KG1 (cell line): ENCODE results near the gene CDT1.
"Not testable (repeated sequence)": the region's sequence is repeated elsewhere in the genome, so short reads cannot be mapped to it uniquely, and the experiment has no call there.

Source experiments
- DNase-seq: peaks from one replicate; lab custom pipeline; 2025; lab: John Stamatoyannopoulos, UW

Gene CDT1

GRCh38 chr16:88782454-88783390 is 20.9 kb upstream of the CDT1 start:
- DNase-seq = no peak

GRCh38 chr16:88783391-88784073 is 20.1 kb upstream of the CDT1 start:
- DNase-seq = no peak

- DNase-seq = peak; percentile 40
Observed at GRCh38 chr16:88784074-88784855, 19.3 kb upstream of the CDT1 start.

GRCh38 chr16:88784856-88785105 is 18.8 kb upstream of the CDT1 start:
- DNase-seq = no peak

GRCh38 chr16:88785106-88785924 is 18.3 kb upstream of the CDT1 start, which contains the start of gene PIEZO1:
TSS of gene PIEZO1 (minus strand) at chr16:88785220. CDS start at chr16:88784964, 256 bp downstream.
- DNase-seq = peak; percentile 48

- DNase-seq = no peak
Observed at GRCh38 chr16:88787579-88788314, 15.8 kb upstream of the CDT1 start.

GRCh38 chr16:88788749-88789148 is 14.8 kb upstream of the CDT1 start:
- not testable (repeated sequence) for DNase-seq

- no peak for DNase-seq
Observed at GRCh38 chr16:88789594-88789993, 14.0 kb upstream of the CDT1 start.

GRCh38 chr16:88790312-88791211 is 13.0 kb upstream of the CDT1 start:
- peak; percentile 75 for DNase-seq

GRCh38 chr16:88792078-88792550 is 11.5 kb upstream of the CDT1 start:
- no peak for DNase-seq

- DNase-seq = no peak
Observed at GRCh38 chr16:88792668-88793250, 10.8 kb upstream of the CDT1 start.

- no peak for DNase-seq
Observed at GRCh38 chr16:88793251-88793954, 10.2 kb upstream of the CDT1 start.

GRCh38 chr16:88796278-88796677 is 7.3 kb upstream of the CDT1 start:
- DNase-seq = no peak

- no peak for DNase-seq
Observed at GRCh38 chr16:88798073-88798472, 5.5 kb upstream of the CDT1 start.

- no peak for DNase-seq
Observed at GRCh38 chr16:88798772-88799455, 4.7 kb upstream of the CDT1 start.

GRCh38 chr16:88799569-88800276 is 3.9 kb upstream of the CDT1 start:
- DNase-seq = peak; percentile 64

- no peak for DNase-seq
Observed at GRCh38 chr16:88800277-88800592, 3.4 kb upstream of the CDT1 start.

- DNase-seq = no peak
Observed at GRCh38 chr16:88804173-88804551, 573 bp downstream of the CDT1 start.
